ENCODE results near the gene CATSPERZ. TPM values are rescaled to one million over a fixed set of nuclear protein-coding genes. Genes with fewer than 3 reads are reported as not detected.
A peak's percentile ranks its signal among the peaks of the same experiment; 100 is the strongest.

Gene CATSPERZ
- total and polyA plus RNA-seq, 8 donors, result 0.18 to 11.3 (median 3.5) TPM; not detected in 4

- peaks cover 3 to 28% (median 17%) of the 10 kb centered on the region in 4 donors for H3K36me3 ChIP-seq
- DNase-seq, result peak; percentile 92 to 95
- peaks cover 17 to 57% (median 43%) of the 10 kb centered on the region in 4 donors for H3K4me1 ChIP-seq
- WGBS, 5 donors, result 0 to 1% (median 0%) methylated on average over 14 to 102 of the region's 102 CpGs
- TF ChIP-seq CTCF (IDR thresholded peaks at IDR 0.05) (no peak), POLR2A (IDR thresholded peaks at IDR 0.05) (no peak), POLR2AphosphoS5 (IDR thresholded peaks at IDR 0.05) (peak; percentile 17 to 50 (median 25)), EP300 (IDR thresholded peaks at IDR 0.05) (no peak)
- H3K27me3 ChIP-seq, result peaks cover 0 to 13% (median 2%) of the 10 kb centered on the region in 3 donors
- H3K27ac ChIP-seq, result peak within 1 kb of the TSS; percentile 94 to 99 (median 98)
- peak within 1 kb of the TSS; percentile 84 to 88 (median 86) for H3K4me3 ChIP-seq
- no peaks in the 10 kb centered on the region for H3K9me3 ChIP-seq
- intact Hi-C loops (cut with DNase I; ENCODE audit: low total_unique reads), result no loop called here
Observed at GRCh38 chr11:64284962-64285884, 14.9 kb upstream of the CATSPERZ start, which contains the start of gene GPR137. GPR137 (plus strand) TSS chr11:64285848; CDS start chr11:64286525, 677 bp downstream.

GRCh38 chr11:64285885-64286800 lies 14.0 kb upstream of the CATSPERZ start:
- H3K9me3 ChIP-seq, result no peaks in the 10 kb centered on the region
- no peak for DNase-seq
- H3K4me1 ChIP-seq, result peaks cover 19 to 54% (median 45%) of the 10 kb centered on the region in 4 donors
- peaks cover 3 to 21% (median 13%) of the 10 kb centered on the region in 4 donors for H3K36me3 ChIP-seq
- WGBS, 5 donors, result 23 to 58% (median 28%) methylated on average over 18 to 40 of the region's 40 CpGs
- peaks cover 4 to 23% (median 10%) of the 10 kb centered on the region in 3 donors for H3K27me3 ChIP-seq
- intact Hi-C loops (cut with DNase I; ENCODE audit: low total_unique reads), result no loop called here
- no peak for TF ChIP-seq POLR2AphosphoS5 (IDR thresholded peaks at IDR 0.05)
- TF ChIP-seq CTCF (IDR thresholded peaks at IDR 0.05), result no peak
- TF ChIP-seq EP300 (IDR thresholded peaks at IDR 0.05), result no peak
- TF ChIP-seq POLR2A (IDR thresholded peaks at IDR 0.05), result no peak
- peak overlapping the region; percentile 84 to 88 (median 86) for H3K4me3 ChIP-seq
- peak overlapping the region; percentile 94 to 99 (median 98) for H3K27ac ChIP-seq

- TF ChIP-seq EP300 (IDR thresholded peaks at IDR 0.05) (no peak), POLR2AphosphoS5 (IDR thresholded peaks at IDR 0.05) (no peak), POLR2A (IDR thresholded peaks at IDR 0.05) (no peak), CTCF (IDR thresholded peaks at IDR 0.05) (no peak)
Observed at GRCh38 chr11:64286801-64287159, 13.4 kb upstream of the CATSPERZ start.

More at GRCh38 chr11:64286801-64287159, 13.4 kb upstream of the CATSPERZ start:
- H3K4me3 ChIP-seq, result no peak overlapping the region
- DNase-seq, result no peak
- H3K27me3 ChIP-seq, result peaks cover 10 to 29% (median 16%) of the 10 kb centered on the region in 3 donors
- peaks cover 2 to 15% (median 7%) of the 10 kb centered on the region in 4 donors for H3K36me3 ChIP-seq
- intact Hi-C loops (cut with DNase I; ENCODE audit: low total_unique reads), result no loop called here
- WGBS, 5 donors, result 89 to 93% (median 91%) methylated on average over 9 of the region's 9 CpGs
- no peaks in the 10 kb centered on the region for H3K9me3 ChIP-seq
- H3K4me1 ChIP-seq, result peaks cover 26 to 54% (median 49%) of the 10 kb centered on the region in 4 donors
- H3K27ac ChIP-seq, result no peak overlapping the region
